Kidney epithelial cell (primary cell): ENCODE data around the gene EPHB1. TPM values are rescaled to one million over a fixed set of nuclear protein-coding genes. Genes with fewer than 3 reads are reported as not detected.

ENCODE experiments used
- DNase-seq: peaks from one replicate; pipeline ENCODE4 v3.0.0-alpha.2; 2010; ENCODE audit warnings: low read depth
- H3K27me3 ChIP-seq: 2 replicates; pipeline ENCODE4 v1.6.0; 2011; ENCODE audit warnings: low read length; ENCODE audit not compliant: control insufficient read depth, insufficient read depth
- H3K36me3 ChIP-seq: 2 replicates; pipeline ENCODE4 v1.5.1; 2011; ENCODE audit warnings: low read length; ENCODE audit not compliant: control insufficient read depth, insufficient read depth
- H3K4me3 ChIP-seq: 2 replicates; pipeline ENCODE4 v1.5.1; 2011; ENCODE audit warnings: low read depth, mild to moderate bottlenecking, control low read depth, low read length
- total RNA-seq: library from RNA; depleted of rRNA; stranded (reverse); fragments of >200 nt; gene quantifications from 2 replicates; pipeline ENCODE4 v1.2.3, GENCODE V29; 2015
- TF ChIP-seq, protein P1 (sequence below): IDR thresholded peaks from 2 replicates; pipeline ENCODE4 v1.5.1; 2011; ENCODE audit warnings: mild to moderate bottlenecking, moderate library complexity, low read length, control low read depth, inconsistent platforms; ENCODE audit not compliant: insufficient read depth, poor library complexity, severe bottlenecking

Gene EPHB1
- total RNA-seq, 1 donor from 2014 or later = 10.8 TPM

DNA sequence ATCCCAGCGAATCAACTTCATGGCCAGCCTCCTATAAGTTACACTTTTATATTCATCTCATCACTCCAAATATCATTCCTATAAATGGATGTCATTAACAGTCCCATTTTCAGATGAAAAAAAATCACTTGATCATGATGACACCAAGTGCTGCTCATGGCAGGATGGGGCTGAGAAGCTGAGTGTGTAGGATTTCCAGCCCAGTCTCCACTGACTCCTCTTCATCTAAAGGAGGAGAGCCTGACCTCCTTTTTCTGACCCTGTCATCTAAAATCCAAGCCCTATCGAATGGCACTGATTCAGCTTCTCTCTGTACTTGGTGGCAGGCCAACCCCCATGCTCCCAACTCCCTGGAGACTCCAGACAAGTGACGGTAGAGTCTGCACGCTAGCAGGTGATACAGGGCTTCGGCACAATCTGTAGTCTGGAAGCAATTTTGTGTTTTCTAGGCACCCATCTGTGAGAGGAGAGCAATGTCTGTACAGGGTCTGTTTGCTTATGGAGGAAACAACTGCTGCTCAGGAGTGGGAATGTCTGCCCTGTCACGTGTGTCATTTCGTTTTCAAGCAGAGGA is 103.2 kb downstream of the EPHB1 start:
- H3K27me3 ChIP-seq = no peaks in the 10 kb centered on the region
- TF ChIP-seq, protein P1, sequence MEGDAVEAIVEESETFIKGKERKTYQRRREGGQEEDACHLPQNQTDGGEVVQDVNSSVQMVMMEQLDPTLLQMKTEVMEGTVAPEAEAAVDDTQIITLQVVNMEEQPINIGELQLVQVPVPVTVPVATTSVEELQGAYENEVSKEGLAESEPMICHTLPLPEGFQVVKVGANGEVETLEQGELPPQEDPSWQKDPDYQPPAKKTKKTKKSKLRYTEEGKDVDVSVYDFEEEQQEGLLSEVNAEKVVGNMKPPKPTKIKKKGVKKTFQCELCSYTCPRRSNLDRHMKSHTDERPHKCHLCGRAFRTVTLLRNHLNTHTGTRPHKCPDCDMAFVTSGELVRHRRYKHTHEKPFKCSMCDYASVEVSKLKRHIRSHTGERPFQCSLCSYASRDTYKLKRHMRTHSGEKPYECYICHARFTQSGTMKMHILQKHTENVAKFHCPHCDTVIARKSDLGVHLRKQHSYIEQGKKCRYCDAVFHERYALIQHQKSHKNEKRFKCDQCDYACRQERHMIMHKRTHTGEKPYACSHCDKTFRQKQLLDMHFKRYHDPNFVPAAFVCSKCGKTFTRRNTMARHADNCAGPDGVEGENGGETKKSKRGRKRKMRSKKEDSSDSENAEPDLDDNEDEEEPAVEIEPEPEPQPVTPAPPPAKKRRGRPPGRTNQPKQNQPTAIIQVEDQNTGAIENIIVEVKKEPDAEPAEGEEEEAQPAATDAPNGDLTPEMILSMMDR = no peak
- H3K36me3 ChIP-seq = no peaks in the 10 kb centered on the region
- no peak overlapping the region for H3K4me3 ChIP-seq
- no peak for DNase-seq

DNA sequence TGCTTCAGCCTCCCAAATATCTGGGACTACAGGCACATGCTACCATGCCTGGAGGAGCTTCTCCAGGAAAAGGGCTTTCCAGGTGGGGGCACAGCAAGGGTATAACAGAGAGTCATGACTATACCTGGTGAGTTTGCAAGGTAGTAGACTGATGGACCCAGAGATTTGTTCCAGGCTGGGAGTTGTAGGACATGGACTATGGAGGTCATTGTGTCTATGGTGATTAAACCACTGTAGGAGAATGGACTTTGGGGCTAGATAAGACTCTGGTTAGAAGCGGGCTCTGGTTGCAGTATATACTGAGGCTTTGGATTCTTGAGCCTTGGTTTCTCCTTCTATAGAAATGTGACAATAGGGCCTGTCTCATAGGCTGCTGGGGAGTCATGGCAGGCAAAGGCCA is 104.7 kb downstream of the EPHB1 start:
- H3K4me3 ChIP-seq = no peak overlapping the region
- TF ChIP-seq, protein P1 = no peak
- H3K27me3 ChIP-seq = no peaks in the 10 kb centered on the region
- no peak for DNase-seq
- H3K36me3 ChIP-seq = no peaks in the 10 kb centered on the region

DNA sequence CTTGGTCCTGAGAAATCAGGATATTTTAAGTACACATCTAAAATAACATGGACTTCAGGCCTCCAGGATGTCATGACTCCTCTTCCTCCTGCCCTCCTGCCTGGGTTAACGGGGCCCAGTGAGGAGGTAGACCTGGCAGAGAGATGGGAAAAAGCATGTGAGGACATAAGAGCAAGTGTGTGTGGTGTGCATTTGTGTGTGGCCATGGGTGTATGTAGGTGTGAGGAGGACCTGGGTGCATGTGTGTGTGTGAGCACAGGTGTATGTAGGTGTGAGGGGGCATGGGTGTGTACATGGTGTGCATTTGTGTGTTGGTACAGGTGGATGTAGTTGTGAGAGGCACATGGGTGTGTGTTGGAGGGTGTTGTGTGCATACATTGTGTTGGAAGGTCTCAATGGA is 105.4 kb downstream of the EPHB1 start:
- Histone ChIP-seq H3K4me3 (no peak overlapping the region), H3K27me3 (no peaks in the 10 kb centered on the region), H3K36me3 (no peaks in the 10 kb centered on the region)
- DNase-seq = no peak
- TF ChIP-seq, protein P1 = no peak

DNA sequence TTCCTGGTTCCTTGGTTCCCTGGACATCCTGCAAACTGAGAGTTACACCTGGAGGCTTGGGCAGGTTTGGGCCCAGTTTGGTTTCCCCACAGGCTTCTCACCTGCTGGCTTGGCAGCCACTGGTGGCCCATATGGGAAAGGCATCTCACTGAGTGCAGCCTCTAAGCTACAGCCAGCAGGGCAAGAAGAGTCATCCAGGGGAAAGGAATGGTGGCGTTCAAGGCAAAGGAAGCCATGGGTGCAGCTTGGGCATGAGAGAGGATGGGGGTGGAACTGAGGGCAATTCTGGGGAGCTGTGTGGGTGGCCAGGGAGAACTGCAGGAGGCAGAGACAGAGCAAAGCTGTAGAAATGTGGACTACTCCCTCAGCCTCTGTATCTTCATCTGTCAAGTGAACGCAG is 106.4 kb downstream of the EPHB1 start:
- H3K36me3 ChIP-seq = no peaks in the 10 kb centered on the region
- no peak for DNase-seq
- TF ChIP-seq, protein P1 = no peak
- H3K27me3 ChIP-seq = no peaks in the 10 kb centered on the region
- H3K4me3 ChIP-seq = no peak overlapping the region

GRCh38 chr3:134903837-134904236 is 108.8 kb downstream of the EPHB1 start:
- TF ChIP-seq, protein P1 = no peak
- H3K4me3 ChIP-seq = no peak overlapping the region

GRCh38 chr3:134904241-134904771 is 109.2 kb downstream of the EPHB1 start:
- H3K36me3 ChIP-seq = no peaks in the 10 kb centered on the region
- TF ChIP-seq, protein P1 = no peak
- no peaks in the 10 kb centered on the region for H3K27me3 ChIP-seq
- H3K4me3 ChIP-seq = no peak overlapping the region
- DNase-seq = peak; percentile 71

More at GRCh38 chr3:134903837-134904236, 108.8 kb downstream of the EPHB1 start:
- no peak for DNase-seq
- H3K36me3 ChIP-seq = no peaks in the 10 kb centered on the region
- H3K27me3 ChIP-seq = no peaks in the 10 kb centered on the region
